ENCODE results near the gene APPL2.

Gene APPL2

DNA sequence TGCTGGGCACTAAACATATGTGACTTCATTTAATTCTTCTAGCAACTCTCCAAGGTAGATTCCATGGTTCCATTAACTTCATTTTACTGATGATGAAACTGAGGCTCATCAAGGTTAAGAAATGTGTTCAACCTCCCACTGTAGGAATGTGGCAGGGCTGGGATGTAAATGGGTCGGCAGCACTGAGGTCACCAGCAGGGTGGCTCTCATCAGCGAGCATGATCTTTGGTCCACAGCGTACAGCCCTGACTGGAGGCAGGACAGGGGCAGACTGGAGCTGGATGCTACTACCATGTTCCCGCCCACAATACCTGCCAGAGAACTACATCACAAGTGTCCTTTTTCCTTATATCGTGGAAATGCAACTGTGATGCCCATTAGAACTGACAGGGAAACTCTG is 4.6 kb downstream of the APPL2 start:
- Histone ChIP-seq H3K4me3 (ENCODE audit: low read depth in 1 of 2, low read length in 1 of 2) (no peak overlapping the region), H3K4me1 (ENCODE audit: control insufficient read depth in 1 of 2, insufficient read depth in 1 of 2, low read depth in 1 of 2, low read length in 1 of 2) (peaks cover 40 to 46% of the 10 kb centered on the region in 2 experiments), H3K9me3 (no peaks in the 10 kb centered on the region), H3K27ac (no peak overlapping the region), H3K27me3 (no peaks in the 10 kb centered on the region), H3K36me3 (peaks cover 40% of the 10 kb centered on the region)
- TF ChIP-seq, protein P1, sequence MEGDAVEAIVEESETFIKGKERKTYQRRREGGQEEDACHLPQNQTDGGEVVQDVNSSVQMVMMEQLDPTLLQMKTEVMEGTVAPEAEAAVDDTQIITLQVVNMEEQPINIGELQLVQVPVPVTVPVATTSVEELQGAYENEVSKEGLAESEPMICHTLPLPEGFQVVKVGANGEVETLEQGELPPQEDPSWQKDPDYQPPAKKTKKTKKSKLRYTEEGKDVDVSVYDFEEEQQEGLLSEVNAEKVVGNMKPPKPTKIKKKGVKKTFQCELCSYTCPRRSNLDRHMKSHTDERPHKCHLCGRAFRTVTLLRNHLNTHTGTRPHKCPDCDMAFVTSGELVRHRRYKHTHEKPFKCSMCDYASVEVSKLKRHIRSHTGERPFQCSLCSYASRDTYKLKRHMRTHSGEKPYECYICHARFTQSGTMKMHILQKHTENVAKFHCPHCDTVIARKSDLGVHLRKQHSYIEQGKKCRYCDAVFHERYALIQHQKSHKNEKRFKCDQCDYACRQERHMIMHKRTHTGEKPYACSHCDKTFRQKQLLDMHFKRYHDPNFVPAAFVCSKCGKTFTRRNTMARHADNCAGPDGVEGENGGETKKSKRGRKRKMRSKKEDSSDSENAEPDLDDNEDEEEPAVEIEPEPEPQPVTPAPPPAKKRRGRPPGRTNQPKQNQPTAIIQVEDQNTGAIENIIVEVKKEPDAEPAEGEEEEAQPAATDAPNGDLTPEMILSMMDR (IDR thresholded peaks at IDR 0.05), result no peak

DNA sequence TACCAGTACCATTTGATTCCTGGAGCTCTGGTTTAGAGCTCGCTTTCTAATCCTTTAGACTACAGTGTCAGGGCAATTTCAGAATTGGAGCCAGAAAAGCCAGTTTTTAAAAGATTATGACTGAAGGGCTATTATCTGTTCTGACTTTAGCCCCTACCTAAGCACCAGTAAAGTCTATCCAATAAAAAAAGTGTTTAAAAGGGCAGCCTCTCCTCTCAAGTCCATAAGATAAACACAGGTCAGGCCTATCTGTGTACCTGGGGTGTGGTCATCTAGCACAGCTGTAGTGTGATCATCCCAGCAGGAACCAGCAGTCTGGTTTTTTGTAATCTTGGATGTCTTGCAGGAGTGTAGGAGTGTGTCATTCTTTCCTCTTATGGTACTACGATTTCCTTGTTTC is 6.6 kb downstream of the APPL2 start:
- Histone ChIP-seq H3K36me3 (peaks cover 40% of the 10 kb centered on the region), H3K27ac (no peak overlapping the region), H3K4me1 (ENCODE audit: control insufficient read depth in 1 of 2, insufficient read depth in 1 of 2, low read depth in 1 of 2, low read length in 1 of 2) (peaks cover 47 to 54% of the 10 kb centered on the region in 2 experiments), H3K27me3 (no peaks in the 10 kb centered on the region), H3K9me3 (no peaks in the 10 kb centered on the region), H3K4me3 (ENCODE audit: low read depth in 1 of 2, low read length in 1 of 2) (no peak overlapping the region)
- TF ChIP-seq, protein P1 (IDR thresholded peaks at IDR 0.05), result no peak

DNA sequence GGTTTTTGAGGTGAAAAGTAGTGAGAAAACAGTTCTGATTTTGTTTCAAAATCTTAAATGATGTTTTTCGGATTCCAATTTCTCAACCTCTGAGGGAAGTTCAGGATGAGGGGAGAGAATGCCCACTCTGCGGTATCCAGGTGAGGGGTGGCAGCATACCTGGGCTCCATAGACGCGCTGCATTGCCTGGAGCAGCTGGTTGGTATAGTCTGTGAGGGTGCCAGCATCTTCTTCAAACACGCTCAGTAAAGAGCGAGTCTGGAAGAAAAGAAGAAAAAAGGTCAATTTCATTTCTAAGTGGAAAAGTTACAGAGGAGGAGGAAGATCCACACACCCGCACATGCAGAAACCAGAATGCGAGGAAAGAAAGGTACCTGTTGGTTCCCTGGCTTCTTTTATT is 7.0 kb downstream of the APPL2 start:
- no peaks in the 10 kb centered on the region for H3K27me3 ChIP-seq
- H3K36me3 ChIP-seq, result peaks cover 41% of the 10 kb centered on the region
- no peak overlapping the region for H3K4me3 ChIP-seq (ENCODE audit: low read depth in 1 of 2, low read length in 1 of 2)
- peaks cover 47 to 54% of the 10 kb centered on the region in 2 experiments for H3K4me1 ChIP-seq (ENCODE audit: control insufficient read depth in 1 of 2, insufficient read depth in 1 of 2, low read depth in 1 of 2, low read length in 1 of 2)
- TF ChIP-seq, protein P1 (IDR thresholded peaks at IDR 0.05), result no peak
- no peaks in the 10 kb centered on the region for H3K9me3 ChIP-seq
- H3K27ac ChIP-seq, result no peak overlapping the region

DNA sequence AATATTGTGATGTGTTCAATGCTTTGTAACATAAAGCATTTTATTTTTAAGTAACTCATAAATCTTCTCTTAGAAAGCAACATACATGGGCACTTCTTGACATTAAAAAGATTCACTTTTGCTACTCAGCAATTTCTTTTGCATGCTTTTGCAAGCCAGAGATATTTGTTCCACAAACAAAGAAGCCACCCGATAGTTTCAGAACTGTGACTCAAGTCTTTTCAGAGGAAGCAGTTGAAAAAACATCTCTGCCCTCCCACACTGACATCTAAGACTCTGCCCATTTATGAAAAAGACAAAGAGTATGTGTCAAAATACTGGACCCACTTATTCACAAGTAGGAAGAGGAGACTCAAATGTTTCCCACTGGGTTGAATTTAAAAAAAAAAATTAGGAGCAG is 7.5 kb downstream of the APPL2 start:
- Histone ChIP-seq H3K4me1 (ENCODE audit: control insufficient read depth in 1 of 2, insufficient read depth in 1 of 2, low read depth in 1 of 2, low read length in 1 of 2) (peaks cover 47 to 54% of the 10 kb centered on the region in 2 experiments), H3K27ac (no peak overlapping the region), H3K4me3 (ENCODE audit: low read depth in 1 of 2, low read length in 1 of 2) (no peak overlapping the region), H3K36me3 (peaks cover 45% of the 10 kb centered on the region), H3K27me3 (no peaks in the 10 kb centered on the region), H3K9me3 (no peaks in the 10 kb centered on the region)
- TF ChIP-seq, protein P1 (IDR thresholded peaks at IDR 0.05), result no peak

DNA sequence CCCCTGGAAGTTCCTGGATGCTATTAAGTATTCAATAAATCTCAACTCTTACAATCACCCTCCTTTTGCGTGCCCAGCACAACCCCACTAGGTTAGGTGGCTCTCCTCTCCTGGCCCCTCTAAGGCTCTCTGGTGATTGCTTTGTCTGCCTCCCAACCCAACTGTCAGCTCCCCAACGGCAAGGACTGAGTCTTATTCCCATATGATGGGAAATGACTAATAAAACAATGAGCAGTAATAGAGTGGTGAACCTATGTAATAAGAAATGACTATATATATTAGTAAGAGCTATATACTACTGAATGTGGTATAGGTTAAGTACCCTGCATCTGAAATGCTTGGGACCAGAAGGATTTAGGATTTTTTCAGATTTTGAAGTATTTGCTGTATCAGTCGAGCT is 8.1 kb downstream of the APPL2 start:
- Histone ChIP-seq H3K27ac (no peak overlapping the region), H3K4me3 (ENCODE audit: low read depth in 1 of 2, low read length in 1 of 2) (no peak overlapping the region), H3K4me1 (ENCODE audit: control insufficient read depth in 1 of 2, insufficient read depth in 1 of 2, low read depth in 1 of 2, low read length in 1 of 2) (peaks cover 47 to 54% of the 10 kb centered on the region in 2 experiments), H3K27me3 (no peaks in the 10 kb centered on the region), H3K36me3 (peaks cover 45% of the 10 kb centered on the region), H3K9me3 (no peaks in the 10 kb centered on the region)
- TF ChIP-seq, protein P1 (IDR thresholded peaks at IDR 0.05), result no peak

DNA sequence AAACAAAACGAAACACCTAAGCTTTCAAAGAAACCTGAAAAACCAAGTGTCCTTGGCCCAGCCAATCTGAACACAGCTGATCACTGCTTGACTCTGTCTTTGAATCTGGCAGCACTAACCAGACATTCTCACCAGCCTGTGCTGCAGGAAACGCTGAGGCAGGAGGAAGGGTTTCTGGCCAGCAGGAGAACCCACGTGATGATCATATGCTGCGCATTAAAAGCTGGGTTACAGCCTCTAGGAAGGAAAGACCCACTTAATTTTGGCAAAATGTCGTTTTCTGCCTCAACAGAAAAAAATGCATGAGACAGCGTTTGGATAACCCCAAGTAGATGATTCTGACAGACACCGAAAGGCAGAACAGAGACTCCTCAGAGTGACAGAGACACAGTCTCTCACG is 9.8 kb downstream of the APPL2 start:
- TF ChIP-seq, protein P1 (IDR thresholded peaks at IDR 0.05), result no peak
- peaks cover 46% of the 10 kb centered on the region for H3K36me3 ChIP-seq

More for the DNA sequence above, 9.8 kb downstream of the APPL2 start:
- no peaks in the 10 kb centered on the region for H3K27me3 ChIP-seq
- no peak overlapping the region for H3K4me3 ChIP-seq (ENCODE audit: low read depth in 1 of 2, low read length in 1 of 2)
- H3K27ac ChIP-seq, result peak overlapping the region; percentile 43
- peaks cover 52 to 61% of the 10 kb centered on the region in 2 experiments for H3K4me1 ChIP-seq (ENCODE audit: control insufficient read depth in 1 of 2, insufficient read depth in 1 of 2, low read depth in 1 of 2, low read length in 1 of 2)
- no peaks in the 10 kb centered on the region for H3K9me3 ChIP-seq
